GM11168 (cell line): ENCODE measurements around the gene RAE1.
"Not testable (repeated sequence)": the region's sequence is repeated elsewhere in the genome, so short reads cannot be mapped to it uniquely, and the experiment has no call there.

ENCODE experiments used
- in situ Hi-C: fragments of 300-500 bp; cut with MboI; formaldehyde crosslinking; loops from one replicate; pipeline ENCODE4 v1.12.0; 2022; ENCODE audit warnings: low sequenced_read_pairs; ENCODE audit not compliant: unreplicated experiment

RAE1 gene

GRCh38 chr20:57409316-57409671 lies 58.2 kb downstream of the RAE1 start:
- in situ Hi-C loops: no loop called here

GRCh38 chr20:57409672-57410397 lies 58.8 kb downstream of the RAE1 start:
- in situ Hi-C loops: no loop called here

GRCh38 chr20:57410398-57410920 lies 59.4 kb downstream of the RAE1 start:
- in situ Hi-C loops: no loop called here

- in situ Hi-C loops: no loop called here
These were observed 59.9 kb downstream of the RAE1 start for GRCh38 chr20:57410924-57411323.

- in situ Hi-C loops: no loop called here
These were observed 60.6 kb downstream of the RAE1 start for GRCh38 chr20:57411406-57412283.

- in situ Hi-C loops: no loop called here
These were observed 61.4 kb downstream of the RAE1 start for GRCh38 chr20:57412347-57413029.

GRCh38 chr20:57413986-57414385 lies 62.9 kb downstream of the RAE1 start:
- in situ Hi-C loops: no loop called here

GRCh38 chr20:57414867-57415592 lies 64.0 kb downstream of the RAE1 start:
- in situ Hi-C loops: no loop called here

- in situ Hi-C loops: no loop called here
These were observed 64.7 kb downstream of the RAE1 start for GRCh38 chr20:57415771-57416170.

- in situ Hi-C loops: no loop called here
These were observed 65.4 kb downstream of the RAE1 start for GRCh38 chr20:57416296-57417022.

- in situ Hi-C loops: no loop called here
These were observed 66.1 kb downstream of the RAE1 start for GRCh38 chr20:57417051-57417689.

- in situ Hi-C loops: no loop called here
These were observed 67.0 kb downstream of the RAE1 start for GRCh38 chr20:57417830-57418780.

- in situ Hi-C loops: not testable (repeated sequence)
These were observed 68.4 kb downstream of the RAE1 start for GRCh38 chr20:57419479-57419878.

GRCh38 chr20:57420571-57421252 lies 69.7 kb downstream of the RAE1 start:
- in situ Hi-C loops: no loop called here

GRCh38 chr20:57421253-57422220 lies 70.5 kb downstream of the RAE1 start:
- in situ Hi-C loops: no loop called here

- in situ Hi-C loops: no loop called here
These were observed 71.2 kb downstream of the RAE1 start for GRCh38 chr20:57422254-57422653.
